ENCODE data around the gene GAREM1.

GRCh38 chr18:32287249-32287648 lies 183.4 kb downstream of the GAREM1 start:
- TF ChIP-seq CTCF (IDR thresholded peaks at IDR 0.05) (no peak), POLR2A (IDR thresholded peaks at IDR 0.05) (no peak)
